WTC11 (cell line): ENCODE results near the gene BABAM2. TPM values are rescaled to one million over a fixed set of nuclear protein-coding genes. Genes with fewer than 3 reads are reported as not detected.

Experiments used
- ATAC-seq: fragments of 200-7000 bp; cut with Tn5 transposase; 2 replicates; pipeline ENCODE4 v1.10.0; 2021; ENCODE audit warnings: mild to moderate bottlenecking, moderate library complexity
- CTCF ChIA-PET: fragments of 300-600 bp; sonication (Branson Sonifier 250); formaldehyde crosslinking; loops from one replicate; lab custom pipeline; 2021; ENCODE audit warnings: antibody characterized with exemption; lab: Charles Lee
- POLR2A ChIA-PET: fragments of 350-600 bp; sonication (Branson Sonifier 250); formaldehyde crosslinking; loops from one replicate; lab custom pipeline; 2021; ENCODE audit warnings: antibody characterized with exemption; lab: Charles Lee
- DNase-seq: peaks from one replicate; pipeline ENCODE4 v3.0.0; 2021; ENCODE audit warnings: low spot score
- H3K27ac Mint-ChIP-seq: 2 replicates; pipeline ENCODE4 v1.8.0; 2021; ENCODE audit warnings: mixed read lengths
- H3K27me3 Mint-ChIP-seq: 2 replicates; pipeline ENCODE4 v1.8.0; 2021; ENCODE audit warnings: low read depth, mild to moderate bottlenecking, moderate library complexity, mixed read lengths
- H3K36me3 Mint-ChIP-seq: 2 replicates; pipeline ENCODE4 v1.8.0; 2021; ENCODE audit warnings: mixed read lengths
- H3K4me1 Mint-ChIP-seq: 2 replicates; pipeline ENCODE4 v1.8.0; 2022; ENCODE audit warnings: mixed read lengths
- H3K4me3 Mint-ChIP-seq: 2 replicates; pipeline ENCODE4 v1.8.0; 2021; ENCODE audit warnings: mild to moderate bottlenecking, moderate library complexity, mixed read lengths
- H3K9me3 Mint-ChIP-seq: 2 replicates; pipeline ENCODE4 v1.8.0; 2021; ENCODE audit warnings: mixed read lengths
- ARID4B ChIP-seq: sonication (generic); formaldehyde crosslinking; IDR thresholded peaks from 2 replicates; pipeline ENCODE4 v1.8.0; 2023; ENCODE audit warnings: missing genetic modification reagents, mild to moderate bottlenecking, borderline replicate concordance
- EMX1 ChIP-seq: fragments of 250-450 bp; sonication (Bioruptor Pico); IDR thresholded peaks from 2 replicates; pipeline ENCODE4 v1.8.0; 2021; ENCODE audit warnings: mild to moderate bottlenecking
- ERG ChIP-seq: fragments of 250-450 bp; sonication (Bioruptor Pico); IDR thresholded peaks from 2 replicates; pipeline ENCODE4 v1.8.0; 2021; ENCODE audit warnings: mild to moderate bottlenecking
- GABPB1 ChIP-seq: sonication (generic); formaldehyde crosslinking; IDR thresholded peaks from 2 replicates; pipeline ENCODE4 v1.8.1; 2023; ENCODE audit warnings: mild to moderate bottlenecking, missing genetic modification reagents
- GRHL2 ChIP-seq: fragments of 250-450 bp; sonication (Bioruptor Pico); IDR thresholded peaks from 2 replicates; pipeline ENCODE4 v1.8.0; 2022; ENCODE audit warnings: mild to moderate bottlenecking, moderate library complexity; ENCODE audit not compliant: insufficient replicate concordance, severe bottlenecking
- SMAD3 ChIP-seq: sonication (generic); formaldehyde crosslinking; IDR thresholded peaks from 2 replicates; pipeline ENCODE4 v1.8.0; 2022; ENCODE audit warnings: missing genetic modification reagents, mild to moderate bottlenecking, borderline replicate concordance
- SOX15 ChIP-seq: fragments of 250-450 bp; sonication (Bioruptor Pico); IDR thresholded peaks from 2 replicates; pipeline ENCODE4 v1.9.0; 2021; ENCODE audit warnings: mild to moderate bottlenecking
- STAT6 ChIP-seq: sonication (generic); formaldehyde crosslinking; conservative IDR thresholded peaks from 2 replicates; pipeline ENCODE4 v1.8.1; 2023; ENCODE audit warnings: mild to moderate bottlenecking, low read depth, missing genetic modification reagents, moderate library complexity
- TEAD1 ChIP-seq: sonication (generic); formaldehyde crosslinking; IDR thresholded peaks from 2 replicates; pipeline ENCODE4 v1.8.0; 2022; ENCODE audit warnings: mild to moderate bottlenecking, missing genetic modification reagents
- USF1 ChIP-seq: sonication (generic); formaldehyde crosslinking; IDR thresholded peaks from 2 replicates; pipeline ENCODE4 v1.8.0; 2022; ENCODE audit warnings: mild to moderate bottlenecking, missing genetic modification reagents
- ZBTB43 ChIP-seq: sonication (generic); formaldehyde crosslinking; IDR thresholded peaks from 2 replicates; pipeline ENCODE4 v1.8.1; 2023; ENCODE audit warnings: mild to moderate bottlenecking, missing genetic modification reagents
- ZNF219 ChIP-seq: sonication (generic); formaldehyde crosslinking; IDR thresholded peaks from 2 replicates; pipeline ENCODE4 v1.8.0; 2023; ENCODE audit warnings: missing genetic modification reagents, mild to moderate bottlenecking, borderline replicate concordance
- ZNF396 ChIP-seq: fragments of 250-450 bp; sonication (Bioruptor Pico); IDR thresholded peaks from 2 replicates; pipeline ENCODE4 v1.8.0; 2021; ENCODE audit warnings: mild to moderate bottlenecking, moderate library complexity, borderline replicate concordance
- ZNF532 ChIP-seq: fragments of 250-450 bp; sonication (Bioruptor Pico); IDR thresholded peaks from 2 replicates; pipeline ENCODE4 v1.9.0; 2021; ENCODE audit warnings: mild to moderate bottlenecking, borderline replicate concordance
- total RNA-seq: library from RNA; stranded (reverse); gene quantifications from 3 replicates; pipeline ENCODE4 v1.2.3, GENCODE V29; 2021
- TF ChIP-seq, protein P1 (sequence below): fragments of 250-450 bp; sonication (Bioruptor Pico); IDR thresholded peaks from 2 replicates; pipeline ENCODE4 v1.9.0; 2021; ENCODE audit warnings: mild to moderate bottlenecking

The BABAM2 gene
- total RNA-seq, 1 experiment from 2014 or later: 16.5 TPM

DNA sequence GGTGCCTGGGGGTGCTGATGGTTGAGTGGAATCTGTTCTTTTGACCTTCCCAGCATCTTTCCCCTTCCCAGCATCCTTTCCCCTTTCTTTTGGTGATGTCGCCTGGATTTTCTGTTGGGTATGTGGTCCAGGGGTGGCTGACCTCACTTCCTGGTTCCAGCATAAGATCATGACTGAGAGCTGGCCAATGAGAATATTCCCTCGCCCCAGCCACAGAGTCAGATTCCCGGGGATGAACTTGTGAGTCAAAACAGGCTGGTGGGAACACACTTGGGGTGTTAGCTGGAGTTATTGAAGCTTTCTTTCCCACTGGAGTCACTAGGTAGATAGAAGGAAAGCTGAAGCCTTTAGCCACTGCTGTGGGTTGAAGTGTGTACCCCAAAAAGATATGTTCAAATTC, 474.1 kb downstream of the BABAM2 start:
- Mint-ChIP-seq H3K9me3 (no peaks in the 10 kb centered on the region), H3K27me3 (peaks cover 6% of the 10 kb centered on the region; the same call in 1 of the 2 replicates), H3K4me3 (no peak overlapping the region)
- TF ChIP-seq ZNF219 (CRISPR knock-in tag) (no peak), SMAD3 (no peak), ZNF396 (CRISPR knock-in tag) (no peak), ARID4B (CRISPR knock-in tag) (no peak), ERG (CRISPR knock-in tag) (no peak), USF1 (CRISPR knock-in tag) (no peak), EMX1 (CRISPR knock-in tag) (no peak), TEAD1 (CRISPR knock-in tag) (no peak), STAT6 (CRISPR knock-in tag) (no peak), GABPB1 (no peak), ZNF532 (CRISPR knock-in tag) (no peak), ZBTB43 (no peak), SOX15 (CRISPR knock-in tag) (no peak), GRHL2 (no peak)
- TF ChIP-seq, protein P1, sequence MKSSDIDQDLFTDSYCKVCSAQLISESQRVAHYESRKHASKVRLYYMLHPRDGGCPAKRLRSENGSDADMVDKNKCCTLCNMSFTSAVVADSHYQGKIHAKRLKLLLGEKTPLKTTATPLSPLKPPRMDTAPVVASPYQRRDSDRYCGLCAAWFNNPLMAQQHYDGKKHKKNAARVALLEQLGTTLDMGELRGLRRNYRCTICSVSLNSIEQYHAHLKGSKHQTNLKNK: no peak
- TF ChIP-seq, all 79 proteins: peak for 0
- ATAC-seq (no peak), DNase-seq (no peak)
- ChIA-PET POLR2A (no interaction called here), CTCF (interaction anchor here (0.6 to 1.1 kb wide), 2 partner anchors 49 to 65 kb away, joined by 4 to 5 read pairs; no protein-coding TSS in a partner anchor)
- H3K27ac Mint-ChIP-seq: no peak overlapping the region
- H3K4me1 Mint-ChIP-seq: peaks cover 26% of the 10 kb centered on the region
- H3K36me3 Mint-ChIP-seq: no peaks in the 10 kb centered on the region
